Skin epidermis (tissue), 12 donors: ENCODE measurements around the gene PHF2.

Experiments used
- H3K27ac ChIP-seq, 21 experiments: fragments of 200-600 bp; sonication (generic) in 11 of 21; one replicate each; pipeline ENCODE4 v1.5.0; 2020; ENCODE audit warnings: mild to moderate bottlenecking in 3 of 21, inconsistent platforms in 2 of 21, moderate library complexity in 2 of 21
- H3K4me3 ChIP-seq, 7 experiments: fragments of 200-600 bp; sonication (generic) in 2 of 7; one replicate each; pipeline ENCODE4 v1.5.0; 2020; ENCODE audit warnings: inconsistent platforms in 2 of 7, mild to moderate bottlenecking in 2 of 7, moderate library complexity in 1 of 7

PHF2 gene

GRCh38 chr9:93617273-93617672 is 40.9 kb downstream of the PHF2 start:
- Histone ChIP-seq H3K27ac (no peak overlapping the region), H3K4me3 (no peak overlapping the region)

GRCh38 chr9:93619272-93619775 is 42.9 kb downstream of the PHF2 start:
- Histone ChIP-seq H3K4me3 (no peak overlapping the region), H3K27ac (no peak overlapping the region)

DNA sequence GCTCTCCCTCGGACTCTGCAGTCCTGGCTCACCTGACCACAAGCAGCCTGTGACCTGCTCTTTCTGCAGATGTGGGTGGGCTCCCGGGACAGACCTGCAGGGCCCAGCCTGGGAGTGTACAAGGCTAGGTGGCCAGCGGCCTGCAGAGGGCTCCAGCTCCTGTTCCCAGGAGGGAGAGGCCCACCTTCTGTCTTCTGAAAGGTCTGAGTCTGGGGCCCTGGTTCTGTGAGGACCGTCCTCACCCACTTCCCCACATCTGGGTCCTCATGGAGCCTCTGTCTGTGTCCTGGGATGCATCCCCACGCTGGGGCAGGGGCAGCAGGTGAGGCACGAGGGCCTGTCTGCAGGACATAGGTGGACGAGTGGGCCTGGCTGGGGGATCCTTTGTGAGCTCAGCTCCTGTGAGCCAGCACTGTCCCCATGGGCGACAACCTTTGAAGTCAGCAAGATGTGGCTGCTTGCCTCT is 43.7 kb downstream of the PHF2 start:
- H3K27ac ChIP-seq = no peak overlapping the region
- H3K4me3 ChIP-seq = no peak overlapping the region

DNA sequence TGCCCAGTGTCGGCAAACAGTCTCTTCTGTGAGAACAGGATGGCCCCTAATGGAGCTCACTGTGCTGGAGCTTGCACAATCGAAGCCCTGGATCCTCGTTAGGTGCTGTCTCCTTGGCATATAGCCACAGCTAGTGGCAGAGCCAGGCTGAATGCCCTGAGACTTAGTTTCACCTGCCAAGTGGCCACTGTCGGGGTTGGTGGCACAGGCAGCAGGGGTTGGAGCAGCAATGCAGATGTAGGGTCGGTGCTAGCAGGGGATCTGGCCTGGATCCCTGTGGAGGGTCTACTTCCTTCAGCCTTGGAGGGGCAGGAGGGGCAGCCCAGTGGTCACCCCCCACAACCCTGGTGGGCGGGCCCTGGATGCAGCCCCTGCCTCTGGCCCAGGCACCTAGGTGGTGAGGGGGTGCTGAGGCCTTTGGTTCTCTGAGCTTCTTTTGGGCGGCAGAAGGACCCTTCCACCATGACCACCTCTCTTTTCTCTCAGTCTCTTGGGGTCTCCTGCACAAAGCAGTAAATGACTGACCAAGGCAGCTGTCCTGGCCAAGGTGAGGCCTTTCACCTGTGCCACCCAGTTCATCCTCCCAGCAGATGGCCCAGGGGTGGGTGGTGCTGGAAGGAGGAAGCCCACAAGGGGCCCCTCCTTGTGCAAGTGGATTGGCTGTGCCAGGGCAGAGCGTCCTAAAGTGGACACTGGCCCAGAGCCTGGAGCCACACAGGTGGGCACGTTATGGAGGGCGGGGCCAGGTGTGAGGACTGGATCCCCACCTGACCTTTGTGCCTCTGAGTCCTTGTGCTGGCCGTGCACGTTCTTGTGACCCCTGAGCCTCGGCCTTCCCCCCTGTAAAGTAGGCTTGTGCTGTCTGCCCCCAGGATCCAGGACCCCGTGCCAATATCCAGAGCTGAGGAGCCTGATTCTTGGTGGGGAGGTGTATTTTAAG is 44.8 kb downstream of the PHF2 start:
- no peak overlapping the region for H3K27ac ChIP-seq
- H3K4me3 ChIP-seq = no peak overlapping the region

- Histone ChIP-seq H3K27ac (no peak overlapping the region), H3K4me3 (no peak overlapping the region)
Measured at GRCh38 chr9:93621922-93622321, 45.5 kb downstream of the PHF2 start.

DNA sequence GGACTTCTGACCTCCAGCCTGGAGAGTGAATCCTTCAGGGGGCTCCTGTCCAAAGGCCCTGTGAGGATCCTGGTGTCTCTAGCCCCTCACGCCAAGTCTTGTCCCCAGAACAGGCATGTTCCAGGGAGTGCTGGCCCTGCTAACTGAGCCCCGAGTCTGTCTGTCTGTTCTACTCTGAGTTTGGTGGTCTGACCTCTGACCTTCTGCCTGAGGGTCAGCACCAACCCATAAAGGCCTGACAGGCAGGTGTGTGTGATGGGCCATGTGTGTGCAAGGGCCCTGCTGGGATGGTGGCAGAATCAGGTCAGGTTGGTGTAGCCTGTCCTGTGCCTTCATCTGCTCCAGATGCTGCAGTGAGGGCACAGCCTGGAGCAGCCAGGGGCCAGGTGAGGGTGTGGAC is 46.3 kb downstream of the PHF2 start:
- H3K27ac ChIP-seq = no peak overlapping the region
- H3K4me3 ChIP-seq = no peak overlapping the region

- Histone ChIP-seq H3K4me3 (no peak overlapping the region), H3K27ac (no peak overlapping the region)
Measured at GRCh38 chr9:93623753-93624152, 47.4 kb downstream of the PHF2 start.

DNA sequence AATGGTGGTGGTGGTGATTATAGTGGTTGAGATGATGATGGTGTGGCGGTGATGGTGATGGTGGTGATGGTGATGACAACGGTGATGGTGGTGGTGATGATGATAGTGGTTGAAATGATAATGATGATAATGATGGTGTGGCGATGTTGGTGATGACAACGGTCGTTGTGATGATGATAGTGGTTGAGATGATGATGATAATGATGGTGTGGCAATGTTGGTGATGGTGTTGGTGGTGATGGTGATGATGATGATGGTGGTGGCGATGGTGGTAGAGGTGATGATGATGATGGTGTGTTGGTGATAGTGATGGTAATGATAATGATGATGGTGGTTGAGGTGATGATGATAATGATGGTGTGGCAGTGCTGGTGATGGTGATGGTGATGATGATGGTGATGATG is 48.0 kb downstream of the PHF2 start:
- H3K4me3 ChIP-seq = no peak overlapping the region
- no peak overlapping the region for H3K27ac ChIP-seq

DNA sequence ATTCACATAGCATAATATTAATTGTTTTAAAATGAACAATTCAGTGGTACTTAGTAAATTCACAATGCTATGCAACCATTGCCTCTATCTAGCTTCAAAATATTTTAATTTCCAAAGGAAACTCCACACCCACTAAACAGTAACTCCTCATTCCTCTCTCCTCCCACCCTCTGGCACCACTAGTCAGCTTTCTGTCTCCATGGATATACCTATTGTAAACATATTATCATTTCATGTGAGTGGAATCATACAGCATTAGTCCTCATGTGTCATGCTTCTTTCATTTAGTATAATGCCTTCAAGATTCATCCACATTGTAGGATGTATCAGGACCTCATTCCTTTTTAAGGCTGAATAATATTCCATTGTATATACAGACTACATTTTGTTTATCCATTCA is 48.6 kb downstream of the PHF2 start:
- H3K27ac ChIP-seq = no peak overlapping the region
- H3K4me3 ChIP-seq = no peak overlapping the region

GRCh38 chr9:93629920-93630319 is 53.5 kb downstream of the PHF2 start:
- H3K4me3 ChIP-seq = no peak overlapping the region
- no peak overlapping the region for H3K27ac ChIP-seq

GRCh38 chr9:93630806-93631411 is 54.5 kb downstream of the PHF2 start:
- H3K27ac ChIP-seq = no peak overlapping the region
- H3K4me3 ChIP-seq = no peak overlapping the region

- H3K27ac ChIP-seq = no peak overlapping the region
- H3K4me3 ChIP-seq = no peak overlapping the region
Measured at GRCh38 chr9:93633492-93634221, 57.3 kb downstream of the PHF2 start.

- Histone ChIP-seq H3K4me3 (no peak overlapping the region), H3K27ac (no peak overlapping the region)
Measured at GRCh38 chr9:93634311-93635185, 58.2 kb downstream of the PHF2 start.

GRCh38 chr9:93635186-93636107 is 59.1 kb downstream of the PHF2 start:
- Histone ChIP-seq H3K4me3 (no peak overlapping the region), H3K27ac (no peak overlapping the region)

DNA sequence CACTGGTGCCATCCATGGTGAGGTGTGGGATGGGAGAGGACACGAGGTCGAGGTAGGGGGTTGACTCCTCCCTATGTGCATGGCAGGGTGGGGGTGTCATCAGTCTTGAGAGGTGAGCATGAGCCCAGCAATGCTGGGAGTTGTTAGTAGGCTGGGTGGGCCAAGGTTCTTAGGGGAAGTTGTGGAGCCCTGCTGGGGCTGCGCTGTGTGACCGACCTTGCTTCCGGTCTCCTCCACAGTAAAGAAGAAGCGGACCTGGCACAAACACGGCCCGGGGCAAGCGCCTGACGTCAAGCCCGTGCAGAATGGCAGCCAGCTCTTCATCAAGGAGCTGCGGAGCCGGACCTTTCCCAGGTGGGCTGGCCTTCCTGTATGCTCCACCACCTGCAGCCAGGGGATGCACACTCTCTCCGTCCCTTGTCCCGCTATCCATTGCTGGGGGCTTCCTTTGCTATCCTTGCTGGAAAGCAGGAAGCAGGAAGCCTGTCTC is 59.8 kb downstream of the PHF2 start:
- Histone ChIP-seq H3K27ac (no peak overlapping the region), H3K4me3 (no peak overlapping the region)

DNA sequence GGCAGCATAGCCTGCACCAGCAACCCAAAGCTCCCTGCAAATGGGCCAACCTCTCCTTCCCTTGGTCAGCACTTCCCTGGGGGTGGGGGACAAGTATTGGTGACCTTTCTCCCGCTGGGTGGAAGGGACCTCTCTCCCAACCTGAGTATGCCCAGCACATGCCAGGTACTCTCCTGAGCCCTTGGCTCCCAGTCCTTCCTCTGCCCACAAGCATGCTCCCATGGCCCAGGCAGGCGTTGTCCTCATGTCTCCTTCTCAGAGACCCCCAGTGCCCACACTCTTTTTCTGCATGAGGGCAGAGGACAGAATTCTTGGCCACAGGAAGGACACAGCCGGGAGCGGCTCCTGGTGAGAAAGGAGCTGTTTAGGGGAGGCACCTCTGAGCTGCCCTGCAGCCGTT is 60.3 kb downstream of the PHF2 start:
- Histone ChIP-seq H3K4me3 (no peak overlapping the region), H3K27ac (no peak overlapping the region)

- Histone ChIP-seq H3K4me3 (no peak overlapping the region), H3K27ac (no peak overlapping the region)
Measured at GRCh38 chr9:93637886-93638285, 61.5 kb downstream of the PHF2 start.

GRCh38 chr9:93640027-93640426 is 63.6 kb downstream of the PHF2 start:
- no peak overlapping the region for H3K4me3 ChIP-seq
- no peak overlapping the region for H3K27ac ChIP-seq
